Esophagus muscularis mucosa (tissue), 3 donors: Measurements from ENCODE around the gene DUSP22.

Experiments used
- CTCF ChIP-seq, 3 experiments: fragments of 200-600 bp in 2 of 3; fragments of 450-650 bp in 1 of 3; sonication (generic) in 2 of 3; IDR thresholded peaks; one replicate each; pipeline ENCODE4 v1.5.1; 2017 to 2019; ENCODE audit warnings: antibody characterized with exemption in 3 of 3, mild to moderate bottlenecking in 2 of 3, moderate library complexity in 1 of 3
- POLR2A ChIP-seq: fragments of 450-650 bp; IDR thresholded peaks from one replicate; pipeline ENCODE4 v1.6.1; 2017; ENCODE audit warnings: antibody characterized with exemption, moderate library complexity, mild to moderate bottlenecking, low read depth

GRCh38 chr6:254016-254415 is 38.3 kb upstream of the DUSP22 start:
- TF ChIP-seq POLR2A (no peak), CTCF (IDR thresholded peaks at IDR 0.05) (no peak)
